ENCODE data around the gene OR5T2.
"Not testable (repeated sequence)": the region's sequence is repeated elsewhere in the genome, so short reads cannot be mapped to it uniquely, and the experiment has no call there.

The OR5T2 gene

DNA sequence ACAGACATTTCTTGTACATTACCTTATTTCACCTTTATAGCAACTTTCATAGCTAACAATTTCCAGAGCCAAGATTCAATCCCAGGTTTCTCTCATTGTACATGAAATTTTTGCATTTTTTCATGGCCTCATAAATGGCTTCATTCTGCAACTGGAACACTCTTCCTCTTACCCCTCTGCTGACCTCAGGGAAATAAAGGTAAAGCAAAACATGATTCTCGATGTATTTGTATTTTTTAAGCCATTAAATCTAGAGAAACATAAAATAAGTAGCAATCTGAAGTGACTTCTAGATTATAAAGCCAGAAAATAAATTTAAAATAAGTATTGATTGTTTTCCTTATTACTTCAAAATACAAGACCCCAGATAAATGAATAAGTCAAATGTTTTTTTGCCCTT, at the start of gene OR5T2:
Gene OR5T2, minus strand, starts transcription at position 101 of the 400 bp plus-strand sequence. CDS start 1,193 bp downstream, outside the sequence.
- no peak for DNase-seq (ENCODE audit: low spot score)

DNA sequence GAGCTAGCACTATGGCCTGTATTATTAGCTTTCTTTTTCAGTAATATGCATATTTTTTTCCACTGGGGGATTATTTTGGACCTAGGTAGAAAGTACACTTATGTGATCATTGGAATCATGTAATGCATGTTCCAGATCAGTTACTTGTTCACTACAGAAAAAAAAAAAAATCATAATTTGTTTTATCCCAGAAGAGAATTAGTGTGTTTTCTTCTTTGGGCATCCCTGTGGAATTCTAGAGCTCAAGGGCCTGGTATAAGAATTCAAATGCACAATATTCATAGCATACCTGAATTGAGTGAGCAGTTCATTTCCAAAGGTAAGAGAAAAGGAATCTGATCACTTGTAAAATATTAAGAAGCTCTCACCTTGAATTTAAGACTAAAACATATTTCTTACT, 39.8 kb upstream of the OR5T2 start, which contains the start of gene OR5T1:
Gene OR5T1, plus strand, starts transcription at position 301 of the 400 bp plus-strand sequence. CDS start 1,485 bp downstream, outside the sequence.
- DNase-seq (ENCODE audit: low spot score): no peak

DNA sequence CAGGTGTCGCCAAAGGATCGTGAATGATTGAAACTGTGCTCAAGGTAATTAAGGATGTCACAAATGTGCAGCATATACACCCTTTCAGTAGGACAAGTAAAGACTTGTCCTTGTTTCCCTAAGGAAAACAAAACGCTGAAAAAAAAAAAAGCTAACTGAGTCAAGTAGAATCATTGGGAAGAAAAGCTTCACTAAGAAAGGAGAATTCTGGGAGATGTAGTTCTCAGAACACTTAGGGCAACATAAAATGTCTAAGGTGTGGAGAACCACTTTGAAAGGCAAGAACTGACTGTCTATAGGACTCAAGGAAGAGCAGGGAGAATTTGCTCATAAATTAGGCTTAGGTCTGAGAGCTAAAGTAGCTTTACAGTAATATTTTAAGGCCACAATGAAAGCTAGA, 37.0 kb upstream of the OR5T2 start:
- DNase-seq (ENCODE audit: low spot score): no peak

DNA sequence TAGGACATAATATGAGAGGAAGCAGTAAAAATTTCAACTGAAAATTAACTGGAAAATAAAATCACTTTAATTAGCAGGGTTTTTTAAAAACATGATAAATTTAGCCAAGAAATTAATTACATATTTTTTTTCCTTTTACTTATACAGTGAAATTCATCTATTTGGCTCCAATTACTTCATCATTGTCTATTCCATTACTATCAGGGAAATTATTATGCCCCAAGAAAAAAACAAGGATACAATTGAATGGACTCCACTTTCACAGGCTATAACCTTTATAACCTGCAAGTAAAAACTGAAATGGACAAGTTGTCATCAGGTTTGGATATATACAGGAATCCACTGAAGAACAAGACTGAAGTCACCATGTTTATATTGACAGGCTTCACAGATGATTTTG, 17.9 kb upstream of the OR5T2 start, which contains the start of gene OR5T3:
Gene OR5T3, plus strand, starts transcription at position 301 of the 400 bp plus-strand sequence. Its CDS starts 0 bp downstream, at position 301.
- DNase-seq (ENCODE audit: low spot score): no peak

DNA sequence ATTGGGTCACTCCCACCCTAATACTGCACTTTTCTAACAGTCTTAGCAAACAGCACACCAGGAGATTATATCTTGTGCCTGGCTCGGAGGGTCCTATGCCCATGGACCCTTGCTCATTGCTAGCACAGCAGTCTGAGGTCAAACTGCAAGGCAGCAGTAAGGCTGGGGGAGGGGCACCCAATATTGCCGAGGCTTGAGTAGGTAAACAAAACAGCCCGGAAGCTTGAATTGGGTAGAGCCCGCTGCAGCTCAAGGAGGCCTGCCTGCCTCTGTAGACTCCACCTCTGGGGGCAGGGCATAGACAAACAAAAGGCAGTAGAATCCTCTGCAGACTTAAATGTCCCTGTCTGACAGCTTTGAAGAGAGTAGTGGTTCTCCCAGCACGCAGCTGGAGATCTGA, 14.3 kb downstream of the OR5T2 start:
- DNase-seq (ENCODE audit: low spot score): not testable (repeated sequence)

DNA sequence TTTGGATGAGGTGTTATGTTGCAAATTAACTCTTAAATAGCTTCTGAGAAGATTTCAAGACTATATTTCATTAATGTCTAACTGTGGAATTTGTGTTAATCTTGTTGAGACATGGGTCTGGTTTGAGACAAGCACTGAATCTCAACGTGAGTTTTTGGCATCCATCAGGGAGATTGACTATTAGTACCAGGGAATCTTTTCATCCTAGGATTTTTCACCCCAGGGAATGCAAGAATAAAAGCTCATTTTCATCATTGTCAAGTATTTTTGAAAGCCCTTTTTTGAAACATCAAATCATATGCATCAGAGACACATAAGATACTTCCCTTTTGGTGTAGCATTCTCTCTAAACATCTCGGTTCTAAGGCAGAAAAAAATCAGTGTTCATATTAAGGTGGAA, 19.5 kb downstream of the OR5T2 start:
- no peak for DNase-seq (ENCODE audit: low spot score)

DNA sequence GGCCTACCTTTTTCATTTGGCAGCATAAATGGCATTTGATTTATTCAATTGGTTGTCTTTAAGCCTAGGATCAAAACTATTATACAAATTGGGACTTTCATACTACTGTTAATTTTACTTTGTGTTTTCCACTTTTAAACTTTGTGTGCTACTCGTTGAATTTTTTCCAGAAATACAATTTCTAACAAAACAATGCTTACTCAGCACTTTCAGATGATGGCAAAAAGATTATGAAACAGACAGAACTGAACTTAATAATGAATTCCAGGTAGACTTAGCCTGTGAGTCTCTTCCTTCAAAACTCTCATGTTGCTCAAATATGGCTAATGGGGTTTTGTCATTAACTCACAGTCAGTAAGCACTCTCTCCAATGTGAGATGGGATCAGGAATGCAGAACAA, 26.3 kb downstream of the OR5T2 start:
- DNase-seq (ENCODE audit: low spot score): no peak

DNA sequence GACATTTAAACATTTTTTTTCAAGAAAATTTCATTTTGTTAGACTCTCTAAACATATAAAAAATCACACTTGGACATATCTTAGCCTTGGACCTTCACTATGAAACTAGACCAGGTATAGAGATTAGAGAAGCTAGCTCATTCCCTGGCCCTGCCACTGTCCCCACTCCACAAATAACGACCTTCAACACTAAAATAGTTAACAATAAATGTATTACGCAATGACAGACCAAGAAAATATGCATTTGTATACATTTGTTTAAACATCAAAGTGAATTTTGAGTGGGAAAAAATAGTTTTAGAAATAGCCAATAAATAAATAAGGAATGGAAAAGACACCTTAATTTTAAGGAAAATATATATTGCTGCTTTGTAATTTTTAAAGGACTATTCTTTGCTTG, 36.7 kb downstream of the OR5T2 start:
- DNase-seq (ENCODE audit: low spot score): no peak

DNA sequence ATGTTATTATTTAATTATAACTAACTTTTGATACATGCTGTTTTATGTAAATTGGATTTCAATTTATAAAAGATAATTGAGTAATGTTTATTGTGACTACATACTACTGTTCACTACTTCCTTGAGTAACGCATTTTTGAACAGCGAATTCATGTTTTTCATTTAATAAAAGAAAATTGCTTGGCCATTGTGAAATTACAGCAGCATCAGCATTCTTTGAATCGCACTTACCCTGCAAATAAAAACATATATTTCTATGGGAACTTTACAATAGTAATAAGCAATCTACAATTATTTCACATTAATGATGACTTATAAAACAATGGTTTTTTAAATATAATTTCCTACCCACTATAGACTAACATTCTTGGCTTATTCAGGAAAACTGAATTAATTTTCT, 37.4 kb downstream of the OR5T2 start:
- DNase-seq (ENCODE audit: low spot score): no peak

DNA sequence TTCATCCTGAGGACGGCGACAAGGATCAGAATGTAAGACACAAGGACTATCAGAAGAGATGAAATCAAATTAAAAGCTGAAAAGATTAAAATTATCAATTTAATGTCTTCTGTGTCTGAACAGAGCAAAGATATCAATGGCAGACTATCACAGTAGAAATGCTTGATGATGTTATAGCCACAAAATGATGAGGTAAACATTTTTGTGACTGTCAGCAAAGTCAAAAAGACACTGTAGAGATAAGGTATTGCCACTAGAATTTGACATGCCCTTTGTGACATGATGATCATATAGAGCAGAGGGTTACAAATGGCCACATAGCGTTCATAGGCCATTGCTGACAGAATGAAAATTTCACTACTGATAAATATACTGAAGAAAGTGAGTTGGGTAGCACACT, 45.5 kb downstream of the OR5T2 start:
- DNase-seq (ENCODE audit: low spot score): no peak

DNA sequence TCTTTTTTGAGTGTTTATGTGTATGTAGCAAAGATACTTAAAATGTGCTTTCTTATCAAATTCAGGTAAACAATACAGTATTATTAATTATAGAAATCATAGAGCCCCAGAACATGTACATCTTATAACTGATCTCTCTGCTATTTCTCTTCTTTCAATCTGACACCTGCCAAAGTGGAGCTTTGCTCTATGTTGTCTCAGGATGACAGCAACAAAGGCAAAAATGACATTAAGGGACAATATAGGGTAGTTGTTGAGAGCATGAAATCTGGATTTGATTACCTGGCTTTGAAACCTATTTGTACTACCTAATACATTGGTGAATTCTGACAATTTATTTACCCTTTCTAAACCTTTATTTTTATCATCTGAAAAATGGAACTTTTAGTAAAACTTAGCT, 50.6 kb downstream of the OR5T2 start:
- no peak for DNase-seq (ENCODE audit: low spot score)

All from pons (tissue), 1 donor.